GM21528 (cell line): ENCODE data around the gene PDE9A.

Experiments used
- ATAC-seq: cut with Tn5 transposase; IDR thresholded peaks from one replicate; pipeline ENCODE4 v1.9.1; 2021; ENCODE audit warnings: mild to moderate bottlenecking, moderate library complexity; ENCODE audit not compliant: unreplicated experiment, low FRiP score

Gene PDE9A

GRCh38 chr21:42641311-42642218 lies 11.9 kb upstream of the PDE9A start:
- ATAC-seq = no peak

GRCh38 chr21:42642219-42642745 lies 11.1 kb upstream of the PDE9A start:
- ATAC-seq = no peak

GRCh38 chr21:42644223-42645208 lies 8.9 kb upstream of the PDE9A start:
- ATAC-seq = no peak

- no peak for ATAC-seq
Measured at GRCh38 chr21:42645211-42646075, 8.0 kb upstream of the PDE9A start.

- ATAC-seq = no peak
Measured at GRCh38 chr21:42646076-42646825, 7.2 kb upstream of the PDE9A start.

GRCh38 chr21:42646836-42647235 lies 6.6 kb upstream of the PDE9A start:
- ATAC-seq = no peak

GRCh38 chr21:42648606-42649005 lies 4.8 kb upstream of the PDE9A start:
- ATAC-seq = no peak

GRCh38 chr21:42649122-42650032 lies 4.0 kb upstream of the PDE9A start:
- no peak for ATAC-seq

- ATAC-seq = no peak
Measured at GRCh38 chr21:42650033-42650370, 3.4 kb upstream of the PDE9A start.

GRCh38 chr21:42650441-42651421 lies 2.7 kb upstream of the PDE9A start:
- ATAC-seq = no peak

GRCh38 chr21:42651515-42652401 lies 1.7 kb upstream of the PDE9A start:
- ATAC-seq = no peak

- no peak for ATAC-seq
Measured at GRCh38 chr21:42652527-42653230, 742 bp upstream of the PDE9A start.

GRCh38 chr21:42654179-42654912 lies 925 bp downstream of the PDE9A start:
- no peak for ATAC-seq

- ATAC-seq = no peak
Measured at GRCh38 chr21:42654913-42655795, 1.7 kb downstream of the PDE9A start.
